OCI-LY7 (cell line): ENCODE data around the gene ZNF143. TPM values are rescaled to one million over a fixed set of nuclear protein-coding genes. Genes with fewer than 3 reads are reported as not detected.
"Not testable (repeated sequence)": the region's sequence is repeated elsewhere in the genome, so short reads cannot be mapped to it uniquely, and the experiment has no call there.

Experiments
- BruUV-seq: library from RNA; stranded (reverse); fragments of 400-500 nt; replicated peaks from 2 replicates; lab custom pipeline; 2021; lab: Mats Ljungman, UMichigan
- CTCF ChIA-PET: fragments of 300-600 bp; sonication (Branson Sonifier 250); formaldehyde crosslinking; loops from one replicate; lab custom pipeline; 2022; ENCODE audit warnings: antibody characterized with exemption; ENCODE audit not compliant: unreplicated experiment; lab: Charles Lee
- POLR2A ChIA-PET: fragments of 300-600 bp; sonication (Branson Sonifier 250); formaldehyde crosslinking; loops from one replicate; lab custom pipeline; 2022; ENCODE audit warnings: antibody characterized with exemption; lab: Charles Lee
- DNase-seq: peaks from one replicate; pipeline ENCODE4 v3.0.0-alpha.2; 2015; ENCODE audit warnings: low spot score
- H2AFZ ChIP-seq: fragments of 200-600 bp; sonication (generic), shearing (Covaris generic); 2 replicates; pipeline ENCODE4 v1.6.1; 2014; ENCODE audit warnings: mild to moderate bottlenecking, antibody characterized with exemption, low read length, moderate library complexity
- H3K27ac ChIP-seq: fragments of 200-600 bp; sonication (generic); 2 replicates; pipeline ENCODE4 v1.5.1; 2014; ENCODE audit warnings: mixed run types, low read depth, mild to moderate bottlenecking, moderate library complexity, low read length, inconsistent platforms; ENCODE audit not compliant: poor library complexity, severe bottlenecking
- H3K36me3 ChIP-seq: fragments of 200-600 bp; sonication (generic); 2 replicates; pipeline ENCODE4 v1.6.1; 2014; ENCODE audit warnings: mild to moderate bottlenecking, antibody characterized with exemption, low read length, moderate library complexity, mixed read lengths; ENCODE audit not compliant: insufficient read depth
- H3K4me1 ChIP-seq: fragments of 200-600 bp; sonication (generic); 2 replicates; pipeline ENCODE4 v1.5.1; 2014; ENCODE audit warnings: mild to moderate bottlenecking, low read length; ENCODE audit not compliant: insufficient read depth, poor library complexity, severe bottlenecking
- H3K4me2 ChIP-seq: fragments of 200-600 bp; sonication (generic); 2 replicates; pipeline ENCODE4 v1.6.1; 2014; ENCODE audit warnings: mild to moderate bottlenecking, low read length
- H3K4me3 ChIP-seq: fragments of 200-600 bp; sonication (generic); 2 replicates; pipeline ENCODE4 v1.5.1; 2014; ENCODE audit warnings: mild to moderate bottlenecking, low read depth, low read length; ENCODE audit not compliant: poor library complexity, severe bottlenecking
- H3K79me2 ChIP-seq: fragments of 200-600 bp; sonication (generic); 2 replicates; pipeline ENCODE4 v1.6.1; 2016; ENCODE audit warnings: low read depth, mild to moderate bottlenecking, low read length, moderate library complexity, mixed read lengths; ENCODE audit not compliant: insufficient read depth
- H3K9me2 ChIP-seq: fragments of 200-600 bp; sonication (generic); 2 replicates; pipeline ENCODE4 v1.6.1; 2016; ENCODE audit warnings: mild to moderate bottlenecking, low read length, mixed read lengths; ENCODE audit not compliant: insufficient read depth
- H3K9me3 ChIP-seq: fragments of 200-600 bp; sonication (generic); 2 replicates; pipeline ENCODE4 v1.6.1; 2014; ENCODE audit warnings: mild to moderate bottlenecking, mixed run types, low read length, mixed read lengths
- H4K20me1 ChIP-seq: fragments of 200-600 bp; sonication (generic); 2 replicates; pipeline ENCODE4 v1.6.1; 2014; ENCODE audit warnings: mild to moderate bottlenecking, antibody characterized with exemption, low read length, moderate library complexity, mixed read lengths; ENCODE audit not compliant: insufficient read depth
- CTCF ChIP-seq: fragments of 200-600 bp; sonication (generic); conservative IDR thresholded peaks from 2 replicates; pipeline ENCODE4 v1.5.1; 2014; ENCODE audit warnings: mild to moderate bottlenecking, antibody characterized with exemption, low read length, moderate library complexity, mixed read lengths
- EZH2phosphoT487 ChIP-seq: fragments of 200-600 bp; sonication (generic); IDR thresholded peaks from 2 replicates; pipeline ENCODE4 v1.6.1; 2018; ENCODE audit warnings: low read depth, borderline replicate concordance, mild to moderate bottlenecking, mixed run types, antibody characterized with exemption, low read length, moderate library complexity, mixed read lengths
- intact Hi-C: fragments of 100-400 bp; cut with micrococcal nuclease; formaldehyde crosslinking; loops from one replicate; pipeline ENCODE4 v1.10.0; 2022; ENCODE audit not compliant: unreplicated experiment
- total RNA-seq, 2 experiments: library from RNA; depleted of rRNA in 1 of 2; stranded (reverse); fragments of >200 nt in 1 of 2; shearing (Covaris generic) in 1 of 2; gene quantifications; 2 replicates each; pipeline ENCODE4 v1.2.3, GENCODE V29; 2014 to 2022

Gene ZNF143
- total RNA-seq, 2 experiments from 2014 or later = 25.0 to 28.4 TPM

- no peak overlapping the region for H3K4me2 ChIP-seq
- H3K4me1 ChIP-seq = peaks cover 4% of the 10 kb centered on the region
- H3K36me3 ChIP-seq = peaks cover 50% of the 10 kb centered on the region
- H3K4me3 ChIP-seq = no peak overlapping the region
- H3K9me2 ChIP-seq = no peaks in the 10 kb centered on the region
- no peak for TF ChIP-seq CTCF
- no peak for TF ChIP-seq EZH2phosphoT487
- no peaks in the 10 kb centered on the region for H3K9me3 ChIP-seq
- POLR2A ChIA-PET = interaction anchor here (0.6 to 2.0 kb wide), 8 partner anchors 9 to 810 kb away, joined by 3 to 11 read pairs (median 5); partner anchors contain the start of gene ZNF143
- DNase-seq = no peak
- no peak overlapping the region for H3K27ac ChIP-seq
- intact Hi-C loops = loop anchor here (2.0 to 5.0 kb wide), 3 partner anchors 340 to 595 kb away; partner anchors contain the start of gene AKIP1
- BruUV-seq = no TSS peak
- no peak overlapping the region for H2AFZ ChIP-seq
- H4K20me1 ChIP-seq = no peaks in the 10 kb centered on the region
- CTCF ChIA-PET = interaction anchor here (0.5 to 1.7 kb wide), 6 partner anchors 9 to 106 kb away, joined by 3 to 4 read pairs (median 4); no protein-coding TSS in a partner anchor
- H3K79me2 ChIP-seq = no peaks in the 10 kb centered on the region
Measured at GRCh38 chr11:9507277-9507580, 46.4 kb downstream of the ZNF143 start.

DNA sequence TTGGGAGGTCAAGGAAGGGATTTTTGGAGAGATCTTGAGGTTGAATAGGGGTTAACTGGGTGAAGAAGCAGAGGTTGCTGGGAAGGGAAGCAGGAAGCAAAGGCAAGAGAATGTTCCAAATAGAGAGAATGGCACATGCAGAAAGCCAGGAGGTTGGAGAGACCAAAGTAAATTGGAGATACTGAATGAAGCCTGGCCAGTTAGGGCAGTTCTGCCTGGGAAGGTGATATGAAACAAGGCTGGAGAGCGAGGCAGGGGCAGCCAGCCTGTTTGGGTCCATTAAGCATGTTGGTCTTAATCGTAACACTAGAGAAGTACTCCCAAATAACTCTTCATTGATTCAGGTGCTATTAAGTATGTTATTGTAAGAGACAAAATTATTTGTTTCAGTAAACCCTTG, 48.2 kb downstream of the ZNF143 start:
- TF ChIP-seq CTCF = no peak
- no peak for TF ChIP-seq EZH2phosphoT487
- peaks cover 4% of the 10 kb centered on the region for H3K4me1 ChIP-seq
- H2AFZ ChIP-seq = no peak overlapping the region
- no peak overlapping the region for H3K4me2 ChIP-seq
- no peaks in the 10 kb centered on the region for H3K9me3 ChIP-seq
- H3K36me3 ChIP-seq = peaks cover 53% of the 10 kb centered on the region
- intact Hi-C loops = loop anchor here (5.0 kb wide), 1 partner anchor 597 kb away; the partner anchor contains the start of gene AKIP1
- POLR2A ChIA-PET = no interaction called here
- no peak overlapping the region for H3K27ac ChIP-seq
- BruUV-seq = no TSS peak
- H4K20me1 ChIP-seq = no peaks in the 10 kb centered on the region
- CTCF ChIA-PET = no interaction called here
- DNase-seq = no peak
- H3K9me2 ChIP-seq = no peaks in the 10 kb centered on the region
- no peaks in the 10 kb centered on the region for H3K79me2 ChIP-seq
- H3K4me3 ChIP-seq = no peak overlapping the region

- Histone ChIP-seq H3K79me2 (no peaks in the 10 kb centered on the region), H3K4me1 (peaks cover 4% of the 10 kb centered on the region), H3K9me3 (no peaks in the 10 kb centered on the region), H2AFZ (no peak overlapping the region), H3K4me2 (no peak overlapping the region), H3K27ac (no peak overlapping the region), H3K9me2 (no peaks in the 10 kb centered on the region), H3K4me3 (no peak overlapping the region), H4K20me1 (no peaks in the 10 kb centered on the region), H3K36me3 (peaks cover 69% of the 10 kb centered on the region)
- TF ChIP-seq CTCF (no peak), EZH2phosphoT487 (no peak)
- POLR2A ChIA-PET = interaction anchor here (0.7 kb wide), 1 partner anchor 453 kb away, joined by 4 read pairs; no protein-coding TSS in a partner anchor
- BruUV-seq = no TSS peak
- CTCF ChIA-PET = no interaction called here
- intact Hi-C loops = no loop called here
- DNase-seq = no peak
Measured at GRCh38 chr11:9512370-9513019, 51.7 kb downstream of the ZNF143 start.

DNA sequence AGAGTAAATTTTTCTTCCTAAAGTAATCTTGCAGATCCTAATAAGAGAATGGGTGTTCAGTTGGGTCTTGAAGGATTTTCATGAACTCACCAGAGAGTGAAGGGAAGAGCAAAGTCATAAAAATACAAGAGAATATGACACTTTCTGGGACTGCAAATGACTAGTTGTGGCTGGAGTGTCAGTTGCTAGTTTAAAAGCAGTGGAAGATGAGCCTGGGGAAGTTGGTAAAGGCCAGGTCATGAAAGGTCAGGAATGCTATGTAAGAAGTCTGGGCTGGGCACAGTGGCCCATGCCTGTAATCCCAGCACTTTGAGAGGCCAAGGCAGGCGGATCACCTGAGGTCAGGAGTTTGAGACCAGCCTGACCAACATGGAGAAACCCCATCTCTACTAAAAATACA, 53.8 kb downstream of the ZNF143 start:
- H3K36me3 ChIP-seq = peaks cover 63% of the 10 kb centered on the region

More for the DNA sequence above, 53.8 kb downstream of the ZNF143 start:
- CTCF ChIA-PET, H3K9me2 ChIP-seq, H3K4me1 ChIP-seq, H3K4me2 ChIP-seq, H3K9me3 ChIP-seq, H3K27ac ChIP-seq, intact Hi-C loops, DNase-seq, H3K4me3 ChIP-seq, H4K20me1 ChIP-seq, BruUV-seq, H2AFZ ChIP-seq, H3K79me2 ChIP-seq, POLR2A ChIA-PET: not testable (repeated sequence)
